AML-193 (cell line): ENCODE measurements around the gene ACSS3.
"Not testable (repeated sequence)": the region's sequence is repeated elsewhere in the genome, so short reads cannot be mapped to it uniquely, and the experiment has no call there.

Experiments used
- DNase-seq, 2 experiments: peaks; one replicate each; lab custom pipeline; 2025; lab: John Stamatoyannopoulos, UW

ACSS3 gene

GRCh38 chr12:81170072-81170471 lies 92.2 kb downstream of the ACSS3 start:
- no peak for DNase-seq

GRCh38 chr12:81172851-81173250 lies 95.0 kb downstream of the ACSS3 start:
- DNase-seq = no peak

DNA sequence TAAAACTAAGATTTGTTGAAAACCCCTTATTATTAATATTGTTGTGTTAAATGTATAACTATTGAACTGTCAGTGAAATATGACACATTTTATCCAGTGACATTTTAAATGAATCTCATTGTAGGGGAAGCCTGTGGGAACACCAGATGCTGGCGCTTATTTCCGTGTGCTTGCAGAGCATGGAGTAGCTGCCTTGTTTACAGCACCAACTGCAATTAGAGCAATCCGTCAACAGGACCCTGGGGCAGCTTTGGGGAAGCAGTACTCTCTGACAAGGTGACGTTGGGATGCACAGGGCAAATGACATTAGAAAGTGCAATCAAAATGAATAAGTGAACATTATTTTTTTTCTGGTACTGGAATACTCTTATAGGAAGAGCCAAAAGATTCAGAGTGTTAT lies 96.8 kb downstream of the ACSS3 start:
- no peak for DNase-seq

DNA sequence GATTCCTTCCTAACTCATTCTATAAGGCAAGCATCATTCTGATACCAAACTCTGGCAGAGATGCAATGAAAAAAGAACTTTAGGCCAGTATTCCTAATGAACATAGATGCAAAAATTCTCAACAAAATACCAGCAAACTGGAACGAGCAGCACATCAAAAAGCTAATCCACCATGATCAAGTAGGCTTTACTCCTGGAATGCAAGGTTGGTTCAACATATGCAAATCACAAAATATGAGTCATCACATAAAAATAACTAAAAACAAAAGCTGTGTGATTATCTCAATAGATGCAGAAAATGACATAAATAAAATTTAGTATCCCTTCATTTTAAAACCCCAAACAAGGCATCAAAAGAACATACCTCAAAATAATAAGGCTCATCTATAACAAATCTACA lies 98.9 kb downstream of the ACSS3 start:
- no peak for DNase-seq

- DNase-seq = no peak
Observed at GRCh38 chr12:81181691-81182090, 103.8 kb downstream of the ACSS3 start.

DNA sequence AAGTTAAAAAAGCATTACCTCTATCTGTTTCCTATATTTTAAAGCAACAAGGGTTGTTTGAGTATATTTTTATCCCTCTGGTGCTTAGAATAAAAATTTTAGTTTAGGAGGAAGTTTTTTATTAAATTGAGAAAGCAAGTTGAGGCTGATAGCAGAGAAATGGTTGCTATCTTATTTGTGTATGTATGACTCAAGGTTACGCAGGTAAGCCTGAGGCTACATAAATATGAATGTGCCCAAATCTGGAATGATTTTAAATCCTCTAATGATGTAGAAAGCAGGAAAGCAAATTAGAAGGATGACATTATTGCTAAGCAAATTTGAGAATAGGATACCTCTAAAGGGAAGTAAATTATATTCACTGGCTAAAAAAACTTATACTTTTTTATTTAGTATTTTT lies 109.8 kb downstream of the ACSS3 start:
- DNase-seq = no peak

DNA sequence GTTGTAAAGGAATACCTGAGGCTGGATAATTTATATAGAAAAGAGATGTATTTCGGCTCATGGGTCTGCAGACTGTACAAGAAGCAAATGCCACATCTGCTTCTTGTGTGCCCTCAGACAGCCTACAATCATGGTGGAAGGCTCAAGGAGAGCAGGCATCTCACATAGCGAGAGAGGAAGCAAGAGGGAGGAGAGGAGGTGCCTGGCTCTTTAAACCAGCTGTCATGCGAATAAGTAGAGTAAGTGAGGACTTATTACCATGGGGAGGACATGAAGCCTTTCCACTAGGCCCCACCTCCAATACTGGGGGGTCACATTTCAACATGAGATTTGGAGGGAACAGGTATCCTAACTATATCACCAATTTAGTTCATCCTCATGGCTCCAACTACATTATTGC lies 118.7 kb downstream of the ACSS3 start:
- DNase-seq = no peak

GRCh38 chr12:81200561-81200960 lies 122.7 kb downstream of the ACSS3 start:
- not testable (repeated sequence) for DNase-seq

DNA sequence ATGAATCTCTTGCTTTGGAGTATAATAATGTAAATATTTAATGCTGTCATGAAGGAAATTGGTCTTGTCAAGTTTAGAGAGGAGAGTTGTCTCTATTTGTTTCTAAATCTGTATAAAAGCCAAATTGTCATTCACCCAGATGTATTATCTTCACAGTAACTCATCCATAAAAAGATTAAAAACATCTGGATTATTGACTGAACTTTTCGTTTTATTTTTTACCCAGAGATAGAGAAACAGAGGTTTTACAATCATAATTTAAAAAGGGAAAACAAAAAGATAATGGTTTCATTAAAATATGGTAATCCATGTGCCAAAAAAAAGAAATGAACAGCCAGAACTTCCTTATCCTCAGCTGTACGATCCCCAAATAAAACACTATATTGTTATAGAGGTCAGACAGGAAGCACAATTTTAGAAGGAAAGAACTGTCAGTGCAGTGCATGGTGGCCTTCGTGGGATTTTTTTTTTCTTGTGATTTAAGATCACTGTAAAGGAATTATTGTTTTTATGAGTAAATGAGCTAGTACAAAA lies 125.9 kb downstream of the ACSS3 start:
- DNase-seq = no peak

- DNase-seq = no peak
Observed at GRCh38 chr12:81205416-81205815, 127.5 kb downstream of the ACSS3 start.

- no peak for DNase-seq
Observed at GRCh38 chr12:81206429-81206828, 128.6 kb downstream of the ACSS3 start.

DNA sequence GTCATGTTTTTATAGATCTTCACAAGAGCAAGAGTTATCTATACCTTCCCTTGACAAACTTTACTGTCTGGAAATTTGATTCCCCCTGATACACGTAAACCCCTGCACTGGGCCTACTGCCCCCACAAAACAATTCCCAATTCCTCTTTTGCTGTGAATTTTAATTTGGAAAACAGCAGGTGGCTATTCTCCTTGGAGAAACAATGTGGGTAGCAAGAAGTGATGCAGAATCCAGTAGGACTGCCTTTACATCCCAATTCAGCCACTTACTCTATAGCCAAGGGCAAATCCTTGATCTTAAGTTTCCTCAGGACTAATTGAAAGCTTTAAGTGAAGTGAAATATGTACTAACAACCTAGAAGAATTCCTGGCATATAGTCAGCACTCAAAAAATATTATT lies 129.3 kb downstream of the ACSS3 start:
- no peak for DNase-seq

DNA sequence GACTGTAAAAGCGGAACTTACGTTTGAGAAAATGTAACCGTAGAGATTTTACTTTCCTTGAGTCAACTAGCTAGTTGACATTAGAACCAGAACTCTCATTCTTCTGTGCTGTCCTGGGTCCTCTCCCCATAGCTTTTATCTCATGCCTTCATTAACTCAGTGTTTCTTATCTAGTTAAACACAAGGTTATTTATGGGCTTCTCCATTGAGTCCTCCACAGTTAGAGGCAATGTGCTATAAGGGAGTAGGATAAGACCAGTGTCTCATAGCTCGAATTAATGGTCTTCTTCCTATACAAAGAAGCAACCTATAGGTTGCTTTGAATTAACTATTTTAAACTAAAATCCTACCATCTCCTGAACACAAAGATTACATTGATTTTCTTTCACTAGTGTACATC lies 129.8 kb downstream of the ACSS3 start:
- DNase-seq = no peak

DNA sequence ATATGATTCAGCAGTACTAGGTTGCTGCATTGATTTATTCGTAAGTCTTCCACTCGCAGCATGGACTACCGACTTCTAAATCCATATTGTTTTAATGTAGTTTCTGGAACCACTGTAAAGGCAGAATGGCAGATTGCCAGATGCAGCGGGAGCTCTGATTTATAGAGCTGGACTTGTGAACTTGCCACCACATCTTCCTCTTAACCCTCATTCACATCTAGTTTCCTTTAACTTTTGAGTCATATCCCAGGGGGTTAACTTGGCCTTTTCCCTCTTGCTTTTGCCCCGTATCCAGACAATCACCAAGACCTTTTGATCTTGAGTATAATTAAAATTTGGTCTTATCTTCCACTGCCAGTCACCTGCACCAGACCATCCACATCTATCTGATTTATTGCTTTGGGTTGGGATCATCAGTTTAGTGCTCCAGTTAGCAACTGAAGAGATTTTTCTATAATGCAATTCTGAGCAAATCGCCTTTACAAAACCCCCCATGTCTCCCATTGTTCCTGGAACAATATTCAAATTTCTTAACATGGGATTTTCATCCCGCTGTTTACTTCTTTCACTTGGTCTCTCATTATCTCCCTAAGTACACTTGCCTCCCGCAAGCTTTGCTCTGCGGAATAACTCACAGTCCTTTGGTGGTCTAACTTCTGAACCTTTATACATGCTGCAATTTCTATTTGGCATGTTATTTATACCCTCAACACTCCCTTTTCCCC lies 130.5 kb downstream of the ACSS3 start:
- no peak for DNase-seq

DNA sequence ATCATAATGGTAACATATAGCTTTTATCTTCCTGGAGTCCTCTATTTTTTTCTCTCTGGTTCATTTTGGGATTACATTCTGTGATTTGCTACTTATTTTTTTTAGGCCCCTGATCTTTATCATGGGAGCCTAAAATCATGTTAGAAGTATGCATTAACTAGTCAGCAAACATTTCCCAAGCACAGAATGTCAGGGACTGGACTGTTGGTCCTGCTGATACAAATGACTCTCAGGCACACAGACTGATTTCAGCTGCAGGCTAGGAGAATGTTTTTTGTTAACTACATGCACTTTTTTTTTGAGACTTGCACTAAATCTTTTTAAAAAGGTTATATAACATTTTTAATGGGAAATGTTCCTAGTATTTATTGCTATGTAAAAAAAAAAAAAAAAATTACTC lies 131.1 kb downstream of the ACSS3 start:
- no peak for DNase-seq

DNA sequence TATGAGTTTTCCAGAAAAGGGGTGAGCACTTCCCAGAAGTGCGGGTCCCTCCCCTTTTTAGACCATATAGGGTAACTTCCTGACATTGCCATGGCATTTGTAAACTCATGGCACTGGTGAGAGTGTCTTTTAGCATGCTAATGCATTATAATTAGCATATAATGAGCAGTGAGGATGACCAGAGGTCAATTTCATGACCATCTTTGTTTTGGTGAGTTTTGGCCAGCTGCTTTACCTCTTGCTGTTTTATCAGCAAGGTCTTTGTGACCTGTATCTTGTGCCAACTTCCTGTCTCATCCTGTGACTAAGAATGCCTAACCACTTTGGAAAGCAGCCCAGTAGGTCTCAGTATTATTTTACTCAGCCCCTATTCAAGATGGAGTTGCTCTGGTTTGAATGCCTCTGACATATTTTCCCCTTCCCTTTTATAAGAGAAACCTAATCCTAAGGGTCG lies 131.9 kb downstream of the ACSS3 start:
- peak in 1 of 2 experiments; percentile 3 for DNase-seq

GRCh38 chr12:81211306-81211705 lies 133.4 kb downstream of the ACSS3 start:
- DNase-seq = no peak

DNA sequence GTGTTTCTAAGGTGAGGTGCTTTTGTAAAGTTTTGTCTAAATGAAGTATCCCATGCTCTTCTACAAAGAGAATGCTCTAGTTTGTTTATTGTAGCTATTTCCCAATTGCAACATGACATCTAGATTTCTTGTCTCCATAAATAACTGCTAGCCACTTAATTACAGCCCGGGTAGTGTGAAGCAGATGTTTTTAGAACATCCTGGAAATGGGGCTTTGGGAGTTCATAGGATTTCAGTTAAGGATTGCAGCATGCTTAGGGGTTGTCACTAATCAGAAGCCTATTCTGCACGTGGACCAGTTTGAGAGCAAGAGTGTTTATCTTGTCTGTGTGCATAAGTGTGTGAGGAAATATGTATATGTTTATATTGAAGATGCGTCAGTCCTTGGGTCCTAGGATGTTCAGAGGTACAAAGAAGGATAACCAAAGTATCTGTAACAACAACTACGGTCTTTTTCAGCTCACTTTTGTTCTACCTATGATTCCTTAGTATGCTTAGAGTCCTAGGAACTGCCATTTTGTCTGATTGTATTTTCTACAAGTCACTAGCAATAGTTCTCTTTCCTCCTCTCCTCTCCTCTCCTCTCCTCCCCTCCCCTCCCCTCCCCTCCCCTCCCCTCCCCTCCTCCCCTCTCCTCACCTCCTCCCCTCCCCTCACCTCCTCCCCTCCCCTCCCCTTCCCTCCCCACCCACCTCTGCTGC lies 135.3 kb downstream of the ACSS3 start:
- DNase-seq = no peak

GRCh38 chr12:81216739-81217138 lies 138.9 kb downstream of the ACSS3 start:
- DNase-seq = no peak

GRCh38 chr12:81221681-81222080 lies 143.8 kb downstream of the ACSS3 start:
- DNase-seq = no peak

- no peak for DNase-seq
Observed at GRCh38 chr12:81222846-81223592, 145.1 kb downstream of the ACSS3 start.

DNA sequence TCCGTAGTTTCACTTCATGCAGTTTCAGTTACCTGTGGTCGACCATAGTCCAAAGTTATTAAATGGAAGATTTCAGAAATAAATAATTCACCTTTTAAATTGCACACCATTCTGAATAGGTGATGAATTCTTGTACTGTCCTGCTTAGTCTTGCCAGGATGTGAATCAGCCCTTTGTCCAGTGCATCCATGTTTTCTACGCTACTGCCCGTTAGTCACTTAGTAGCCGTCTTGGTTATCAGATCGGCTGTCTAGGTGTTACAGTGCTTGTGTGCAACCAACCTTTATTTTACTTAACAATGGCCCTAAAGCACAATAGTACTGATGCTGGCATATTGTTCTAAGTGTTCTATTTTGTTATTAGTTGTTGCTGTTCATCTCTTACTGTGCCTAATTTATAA lies 146.7 kb downstream of the ACSS3 start:
- DNase-seq = no peak

GRCh38 chr12:81229759-81230158 lies 151.9 kb downstream of the ACSS3 start:
- no peak for DNase-seq
